ENCODE results near the gene ARHGAP5. TPM values are rescaled to one million over a fixed set of nuclear protein-coding genes. Genes with fewer than 3 reads are reported as not detected.

ARHGAP5 gene
- total and polyA plus RNA-seq, 9 of the 15 experiments (the other 6 are each of a cell fraction or from before 2014, with no cell fraction given) = 3.1 to 21.8 (median 12.1) TPM

DNA sequence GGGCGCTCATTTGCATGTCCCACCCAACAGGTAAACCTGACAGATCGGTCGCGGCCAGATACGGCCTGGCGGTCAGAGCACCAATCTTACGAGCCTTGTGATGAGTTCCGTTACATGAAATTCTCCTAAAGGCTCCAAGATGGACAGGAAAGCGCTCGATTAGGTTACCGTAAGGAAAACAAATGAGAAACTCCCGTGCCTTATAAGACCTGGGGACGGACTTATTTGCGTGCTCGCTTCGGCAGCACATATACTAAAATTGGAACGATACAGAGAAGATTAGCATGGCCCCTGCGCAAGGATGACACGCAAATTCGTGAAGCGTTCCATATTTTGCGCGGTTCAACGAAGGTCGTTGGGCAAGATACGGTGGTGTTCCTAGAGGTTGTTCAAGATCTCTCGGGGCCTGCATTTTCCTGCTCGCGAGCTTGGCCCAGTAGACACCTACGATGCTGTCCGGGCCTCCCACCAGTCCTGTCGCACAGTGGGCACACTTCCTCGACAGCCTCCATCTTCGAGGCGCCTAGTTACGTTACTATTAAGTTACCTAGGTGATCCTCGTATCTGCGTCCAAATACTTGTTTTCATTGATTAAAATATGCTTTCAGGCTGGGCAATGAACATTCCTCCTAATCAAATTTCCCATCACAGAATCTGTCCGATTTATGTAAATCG is 124.8 kb downstream of the ARHGAP5 start, which contains the start of gene RNU6-7:
RNU6-7 (plus strand) TSS at position 230 of the 675 bp plus-strand sequence.
- Histone ChIP-seq H3K9me1 (ENCODE audit: control insufficient read depth, insufficient read depth, low read length) (no peaks in the 10 kb centered on the region), H3K4me3 (peak within 1 kb of the TSS; percentile 62), H3K9me3 (replicated peaks; ENCODE audit: control insufficient read depth, insufficient read depth, low read depth, low read length) (no peaks in the 10 kb centered on the region), H3K4me1 (replicated peaks in 1 of 2; ENCODE audit: control insufficient read depth in 2 of 2, insufficient read depth in 2 of 2, low read length in 2 of 2) (peaks cover 3 to 8% of the 10 kb centered on the region in 2 experiments; a peak in 3 of 5 replicates), H3K27ac (ENCODE audit: extremely low read depth, low read depth, low read length) (peak within 1 kb of the TSS; percentile 89), H3K4me2 (ENCODE audit: insufficient read depth, low read length) (peak within 1 kb of the TSS; percentile 91), H3K9ac (ENCODE audit: insufficient read depth in 1 of 2, low read depth in 2 of 2, low read length in 2 of 2) (peak within 1 kb of the TSS; percentile 85 to 92), H3K27me3 (ENCODE audit: control insufficient read depth in 2 of 2, insufficient read depth in 2 of 2, low read length in 2 of 2) (no peaks in the 10 kb centered on the region), H3K79me2 (ENCODE audit: control insufficient read depth, insufficient read depth, low read length) (no peaks in the 10 kb centered on the region), H3K36me3 (ENCODE audit: control insufficient read depth, insufficient read depth, low read length) (no peaks in the 10 kb centered on the region), H2AFZ (ENCODE audit: low read depth, low read length) (peak within 1 kb of the TSS; percentile 97), H4K20me1 (replicated peaks; ENCODE audit: control insufficient read depth, insufficient read depth, low read length) (no peaks in the 10 kb centered on the region)
- in situ Hi-C loops (cut with MboI) = loop anchor here (5.0 kb wide), 1 partner anchor 120 kb away; no protein-coding TSS in a partner anchor
- WGBS (ENCODE audit: insufficient coverage, low coverage, missing lambda C conversion rate) = 2% methylated on average over 40 of the region's 40 CpGs
- CTCF ChIA-PET (ENCODE audit: low intra/inter-chr PET ratio) = no interaction called here
- BruUV-seq (replicated peaks) = no TSS peak
- FAIRE-seq (peak; percentile 37), DNase-seq (ENCODE audit: extremely low read depth in 1 of 4, low spot score in 3 of 4) (peak in 1 of 4 experiments; percentile 63), ATAC-seq (peak; percentile 29)
- POLR2A ChIA-PET = interaction anchor here (0.6 kb wide), 1 partner anchor 200 kb away, joined by 3 read pairs; no protein-coding TSS in a partner anchor
- intact Hi-C loops (cut with micrococcal nuclease) = no loop called here
- TF ChIP-seq, protein P1, sequence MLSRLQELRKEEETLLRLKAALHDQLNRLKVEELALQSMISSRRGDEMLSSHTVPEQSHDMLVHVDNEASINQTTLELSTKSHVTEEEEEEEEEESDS (CRISPR knock-in tag; IDR thresholded peaks at IDR 0.05) = peak; percentile 82
- TF ChIP-seq CEBPG (CRISPR knock-in tag; IDR thresholded peaks at IDR 0.05) = no peak
- no peak for TF ChIP-seq CEBPG (tag; conservative IDR thresholded peaks at IDR 0.05 in 1 of 2, IDR thresholded peaks at IDR 0.05 in 1 of 2)
- TF ChIP-seq MCM7 (IDR thresholded peaks at IDR 0.05) = no peak
- TF ChIP-seq NFE2 (IDR thresholded peaks at IDR 0.05; ENCODE audit: low read depth) = 0 out of 2 replicates have a peak, but pooled peaks have one; percentile 3
- no peak for TF ChIP-seq CREBBP (IDR thresholded peaks at IDR 0.05; ENCODE audit: low read depth, low read length)
- TF ChIP-seq, protein P2, sequence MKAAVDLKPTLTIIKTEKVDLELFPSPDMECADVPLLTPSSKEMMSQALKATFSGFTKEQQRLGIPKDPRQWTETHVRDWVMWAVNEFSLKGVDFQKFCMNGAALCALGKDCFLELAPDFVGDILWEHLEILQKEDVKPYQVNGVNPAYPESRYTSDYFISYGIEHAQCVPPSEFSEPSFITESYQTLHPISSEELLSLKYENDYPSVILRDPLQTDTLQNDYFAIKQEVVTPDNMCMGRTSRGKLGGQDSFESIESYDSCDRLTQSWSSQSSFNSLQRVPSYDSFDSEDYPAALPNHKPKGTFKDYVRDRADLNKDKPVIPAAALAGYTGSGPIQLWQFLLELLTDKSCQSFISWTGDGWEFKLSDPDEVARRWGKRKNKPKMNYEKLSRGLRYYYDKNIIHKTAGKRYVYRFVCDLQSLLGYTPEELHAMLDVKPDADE (conservative IDR thresholded peaks at IDR 0.05; ENCODE audit: control insufficient read depth, low read depth, low read length) = no peak
- no peak for TF ChIP-seq ZNF561 (CRISPR knock-in tag; conservative IDR thresholded peaks at IDR 0.05)
- no peak for TF ChIP-seq ARID2 (IDR thresholded peaks at IDR 0.05)
- TF ChIP-seq BDP1 (IDR thresholded peaks at IDR 0.05; ENCODE audit: insufficient read depth, insufficient read length) = peak; percentile 21
- 0 out of 2 replicates have a peak, but pooled peaks have one; percentile 16 for TF ChIP-seq CREM (IDR thresholded peaks at IDR 0.05; ENCODE audit: low read depth)
- TF ChIP-seq, protein P3, sequence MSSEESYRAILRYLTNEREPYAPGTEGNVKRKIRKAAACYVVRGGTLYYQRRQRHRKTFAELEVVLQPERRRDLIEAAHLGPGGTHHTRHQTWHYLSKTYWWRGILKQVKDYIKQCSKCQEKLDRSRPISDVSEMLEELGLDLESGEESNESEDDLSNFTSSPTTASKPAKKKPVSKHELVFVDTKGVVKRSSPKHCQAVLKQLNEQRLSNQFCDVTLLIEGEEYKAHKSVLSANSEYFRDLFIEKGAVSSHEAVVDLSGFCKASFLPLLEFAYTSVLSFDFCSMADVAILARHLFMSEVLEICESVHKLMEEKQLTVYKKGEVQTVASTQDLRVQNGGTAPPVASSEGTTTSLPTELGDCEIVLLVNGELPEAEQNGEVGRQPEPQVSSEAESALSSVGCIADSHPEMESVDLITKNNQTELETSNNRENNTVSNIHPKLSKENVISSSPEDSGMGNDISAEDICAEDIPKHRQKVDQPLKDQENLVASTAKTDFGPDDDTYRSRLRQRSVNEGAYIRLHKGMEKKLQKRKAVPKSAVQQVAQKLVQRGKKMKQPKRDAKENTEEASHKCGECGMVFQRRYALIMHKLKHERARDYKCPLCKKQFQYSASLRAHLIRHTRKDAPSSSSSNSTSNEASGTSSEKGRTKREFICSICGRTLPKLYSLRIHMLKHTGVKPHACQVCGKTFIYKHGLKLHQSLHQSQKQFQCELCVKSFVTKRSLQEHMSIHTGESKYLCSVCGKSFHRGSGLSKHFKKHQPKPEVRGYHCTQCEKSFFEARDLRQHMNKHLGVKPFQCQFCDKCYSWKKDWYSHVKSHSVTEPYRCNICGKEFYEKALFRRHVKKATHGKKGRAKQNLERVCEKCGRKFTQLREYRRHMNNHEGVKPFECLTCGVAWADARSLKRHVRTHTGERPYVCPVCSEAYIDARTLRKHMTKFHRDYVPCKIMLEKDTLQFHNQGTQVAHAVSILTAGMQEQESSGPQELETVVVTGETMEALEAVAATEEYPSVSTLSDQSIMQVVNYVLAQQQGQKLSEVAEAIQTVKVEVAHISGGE (CRISPR knock-in tag; IDR thresholded peaks at IDR 0.05) = no peak
- no peak for TF ChIP-seq DPF2 (IDR thresholded peaks at IDR 0.05)
- no peak for TF ChIP-seq HNRNPL (IDR thresholded peaks at IDR 0.05; ENCODE audit: low read depth, low read length)
- TF ChIP-seq ZNF140 (CRISPR knock-in tag; IDR thresholded peaks at IDR 0.05) = no peak

Measured in K562 (cell line).